MM.1S (cell line): ENCODE data around the gene SFXN4.

Source experiments
- DNase-seq: peaks from one replicate; pipeline ENCODE4 v3.0.0-alpha.2; 2015
- H2AFZ ChIP-seq: fragments of 300-600 bp; sonication (generic); 2 replicates; pipeline ENCODE4 v1.6.0; 2016; ENCODE audit warnings: antibody characterized with exemption, low read length
- H3F3A ChIP-seq: fragments of 300-600 bp; sonication (generic); 2 replicates; pipeline ENCODE4 v1.6.1; 2016; ENCODE audit warnings: mild to moderate bottlenecking, antibody characterized with exemption, low read length, moderate library complexity, mixed read lengths; ENCODE audit not compliant: insufficient read depth
- H3K27ac ChIP-seq: fragments of 300-600 bp; sonication (generic); 2 replicates; pipeline ENCODE4 v1.5.1; 2016; ENCODE audit warnings: mild to moderate bottlenecking, low read length
- H3K27me3 ChIP-seq: fragments of 300-600 bp; sonication (generic); replicated peaks from 2 replicates; pipeline ENCODE4 v1.6.0; 2016; ENCODE audit warnings: low read length; ENCODE audit not compliant: insufficient read depth
- H3K36me3 ChIP-seq: fragments of 300-600 bp; sonication (generic); replicated peaks from 2 replicates; pipeline ENCODE4 v1.6.1; 2016; ENCODE audit warnings: mild to moderate bottlenecking, low read length, mixed read lengths; ENCODE audit not compliant: insufficient read depth
- H3K4me1 ChIP-seq: fragments of 300-600 bp; sonication (generic); 2 replicates; pipeline ENCODE4 v1.6.1; 2016; ENCODE audit warnings: low read length, mixed read lengths
- H3K4me2 ChIP-seq: fragments of 300-600 bp; sonication (generic); 2 replicates; pipeline ENCODE4 v1.6.0; 2016; ENCODE audit warnings: low read depth, low read length
- H3K4me3 ChIP-seq: fragments of 300-600 bp; sonication (generic); 2 replicates; pipeline ENCODE4 v1.5.1; 2016; ENCODE audit warnings: low read length, mixed read lengths
- H3K79me2 ChIP-seq: fragments of 300-600 bp; sonication (generic); 2 replicates; pipeline ENCODE4 v1.6.1; 2016; ENCODE audit warnings: mixed run types, low read length, mixed read lengths
- H3K9ac ChIP-seq: fragments of 300-600 bp; sonication (generic); 2 replicates; pipeline ENCODE4 v1.6.1; 2016; ENCODE audit warnings: low read length, mixed read lengths
- H3K9me2 ChIP-seq: fragments of 300-600 bp; sonication (generic); replicated peaks from 2 replicates; pipeline ENCODE4 v1.6.1; 2016; ENCODE audit warnings: mild to moderate bottlenecking, low read length, mixed read lengths; ENCODE audit not compliant: insufficient read depth
- H3K9me3 ChIP-seq: fragments of 300-600 bp; sonication (generic); replicated peaks from 2 replicates; pipeline ENCODE4 v1.6.1; 2016; ENCODE audit warnings: mild to moderate bottlenecking, low read length, mixed read lengths; ENCODE audit not compliant: insufficient read depth
- H4K20me1 ChIP-seq: fragments of 300-600 bp; sonication (generic); 2 replicates; pipeline ENCODE4 v1.6.1; 2016; ENCODE audit warnings: mild to moderate bottlenecking, low read length, moderate library complexity, mixed read lengths; ENCODE audit not compliant: insufficient read depth
- EZH2 ChIP-seq: fragments of 300-600 bp; sonication (generic); optimal IDR thresholded peaks from 2 replicates; pipeline ENCODE3; 2017; ENCODE audit warnings: low read depth, mild to moderate bottlenecking, antibody characterized with exemption, low read length, mixed read lengths
- EZH2phosphoT487 ChIP-seq: fragments of 300-600 bp; sonication (generic); IDR thresholded peaks from 2 replicates; pipeline ENCODE4 v1.6.1; 2018; ENCODE audit warnings: antibody characterized with exemption, low read length
- TF ChIP-seq, protein P1 (sequence below): fragments of 300-600 bp; sonication (generic); IDR thresholded peaks from 2 replicates; pipeline ENCODE4 v1.5.1; 2016; ENCODE audit warnings: antibody characterized with exemption, low read length, mixed read lengths

The SFXN4 gene

GRCh38 chr10:119178372-119179119, 13.0 kb upstream of the SFXN4 start, which contains the start of gene PRDX3:
TSS of gene PRDX3 (minus strand) at chr10:119178812. CDS start at chr10:119178790, 22 bp downstream.
- H3K4me3 ChIP-seq = peak within 1 kb of the TSS; percentile 100
- H3F3A ChIP-seq = no peaks in the 10 kb centered on the region
- H2AFZ ChIP-seq = peak within 1 kb of the TSS; percentile 99
- peak within 1 kb of the TSS; percentile 86 for H3K9ac ChIP-seq
- TF ChIP-seq, protein P1, sequence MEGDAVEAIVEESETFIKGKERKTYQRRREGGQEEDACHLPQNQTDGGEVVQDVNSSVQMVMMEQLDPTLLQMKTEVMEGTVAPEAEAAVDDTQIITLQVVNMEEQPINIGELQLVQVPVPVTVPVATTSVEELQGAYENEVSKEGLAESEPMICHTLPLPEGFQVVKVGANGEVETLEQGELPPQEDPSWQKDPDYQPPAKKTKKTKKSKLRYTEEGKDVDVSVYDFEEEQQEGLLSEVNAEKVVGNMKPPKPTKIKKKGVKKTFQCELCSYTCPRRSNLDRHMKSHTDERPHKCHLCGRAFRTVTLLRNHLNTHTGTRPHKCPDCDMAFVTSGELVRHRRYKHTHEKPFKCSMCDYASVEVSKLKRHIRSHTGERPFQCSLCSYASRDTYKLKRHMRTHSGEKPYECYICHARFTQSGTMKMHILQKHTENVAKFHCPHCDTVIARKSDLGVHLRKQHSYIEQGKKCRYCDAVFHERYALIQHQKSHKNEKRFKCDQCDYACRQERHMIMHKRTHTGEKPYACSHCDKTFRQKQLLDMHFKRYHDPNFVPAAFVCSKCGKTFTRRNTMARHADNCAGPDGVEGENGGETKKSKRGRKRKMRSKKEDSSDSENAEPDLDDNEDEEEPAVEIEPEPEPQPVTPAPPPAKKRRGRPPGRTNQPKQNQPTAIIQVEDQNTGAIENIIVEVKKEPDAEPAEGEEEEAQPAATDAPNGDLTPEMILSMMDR = 0 out of 2 replicates have a peak, but pooled peaks have one; percentile 12
- no peak for TF ChIP-seq EZH2phosphoT487
- H3K36me3 ChIP-seq = peaks cover 15% of the 10 kb centered on the region; the same call in 1 of the 2 replicates
- peak; percentile 89 for DNase-seq
- peaks cover 4% of the 10 kb centered on the region; the same call in 1 of the 2 replicates for H3K4me1 ChIP-seq
- no peaks in the 10 kb centered on the region for H3K9me2 ChIP-seq
- peaks cover 47% of the 10 kb centered on the region for H3K79me2 ChIP-seq
- no peaks in the 10 kb centered on the region for H3K9me3 ChIP-seq
- no peaks in the 10 kb centered on the region for H3K27me3 ChIP-seq
- H3K27ac ChIP-seq = peak within 1 kb of the TSS; percentile 60; the same call in 1 of the 2 replicates
- H4K20me1 ChIP-seq = no peaks in the 10 kb centered on the region
- H3K4me2 ChIP-seq = peak within 1 kb of the TSS; percentile 84

- H3K4me3 ChIP-seq = peak overlapping the region; percentile 100
- peak overlapping the region; percentile 99 for H2AFZ ChIP-seq
- H3K4me1 ChIP-seq = peaks cover 4% of the 10 kb centered on the region; the same call in 1 of the 2 replicates
- H3K36me3 ChIP-seq = peaks cover 15% of the 10 kb centered on the region; the same call in 1 of the 2 replicates
- H3K9ac ChIP-seq = peak overlapping the region; percentile 86
- H3K4me2 ChIP-seq = peak overlapping the region; percentile 84; the same call in 1 of the 2 replicates
- no peak for DNase-seq
- TF ChIP-seq, protein P1 = no peak
- TF ChIP-seq EZH2phosphoT487 (no peak), EZH2 (no peak)
- peak overlapping the region; percentile 60; the same call in 1 of the 2 replicates for H3K27ac ChIP-seq
- H3K27me3 ChIP-seq = no peaks in the 10 kb centered on the region
- H4K20me1 ChIP-seq = no peaks in the 10 kb centered on the region
- H3K9me3 ChIP-seq = no peaks in the 10 kb centered on the region
- H3K9me2 ChIP-seq = no peaks in the 10 kb centered on the region
- peaks cover 49% of the 10 kb centered on the region for H3K79me2 ChIP-seq
- H3F3A ChIP-seq = no peaks in the 10 kb centered on the region
Observed at GRCh38 chr10:119177708-119178371, 12.3 kb upstream of the SFXN4 start.

DNA sequence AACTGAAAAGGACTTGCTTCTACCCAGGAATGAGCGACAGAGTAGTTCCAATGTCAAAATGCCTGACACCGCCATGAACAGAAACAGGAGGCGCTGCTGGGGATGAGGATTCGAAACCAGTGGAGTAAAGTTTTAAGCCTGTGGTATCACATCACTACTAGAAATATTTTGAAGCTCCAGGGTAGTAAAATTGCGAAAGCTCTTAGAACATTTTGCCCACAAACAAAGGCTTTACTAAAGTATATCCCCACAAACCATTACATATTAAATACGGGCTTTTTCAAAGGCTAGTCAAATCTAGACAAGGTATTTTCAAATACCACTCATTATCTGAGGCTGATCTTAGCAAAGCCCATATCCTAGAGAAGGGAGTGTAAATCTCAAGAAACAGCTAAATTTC, 10.7 kb upstream of the SFXN4 start:
- H3K4me3 ChIP-seq = no peak overlapping the region
- TF ChIP-seq, protein P1 = no peak
- no peak for TF ChIP-seq EZH2
- TF ChIP-seq EZH2phosphoT487 = no peak
- H3K4me2 ChIP-seq = no peak overlapping the region
- H3K79me2 ChIP-seq = peaks cover 54% of the 10 kb centered on the region
- H3F3A ChIP-seq = no peaks in the 10 kb centered on the region
- no peaks in the 10 kb centered on the region for H3K9me2 ChIP-seq
- H3K36me3 ChIP-seq = peaks cover 21% of the 10 kb centered on the region
- H4K20me1 ChIP-seq = no peaks in the 10 kb centered on the region
- no peak for DNase-seq
- no peak overlapping the region for H3K27ac ChIP-seq
- H3K9me3 ChIP-seq = no peaks in the 10 kb centered on the region
- no peaks in the 10 kb centered on the region for H3K27me3 ChIP-seq
- no peak overlapping the region for H2AFZ ChIP-seq
- H3K4me1 ChIP-seq = peaks cover 4% of the 10 kb centered on the region; the same call in 1 of the 2 replicates
- no peak overlapping the region for H3K9ac ChIP-seq
